ENCODE data around the gene LRRN2.
"Not testable (repeated sequence)": the region's sequence is repeated elsewhere in the genome, so short reads cannot be mapped to it uniquely, and the experiment has no call there.

LRRN2 gene

DNA sequence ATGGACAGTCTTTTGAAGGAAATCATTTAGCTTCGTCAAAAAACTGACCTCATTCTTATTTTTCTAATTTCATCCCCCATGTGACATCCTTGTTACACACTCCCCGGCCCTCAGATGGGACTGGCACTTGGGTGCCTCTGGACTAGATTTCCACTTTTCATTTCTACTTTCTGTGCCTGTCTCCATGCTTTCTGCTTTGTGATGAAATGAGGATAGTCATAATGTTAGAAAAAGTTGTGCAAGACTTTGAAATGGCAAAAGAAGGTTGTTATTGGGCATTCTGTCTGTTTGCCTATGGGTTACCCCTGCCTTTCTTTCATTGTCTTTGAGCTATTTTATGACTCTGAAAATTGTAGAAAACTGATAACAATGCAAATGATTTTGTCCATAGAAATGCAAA lies 114.4 kb downstream of the LRRN2 start:
- DNase-seq = no peak

DNA sequence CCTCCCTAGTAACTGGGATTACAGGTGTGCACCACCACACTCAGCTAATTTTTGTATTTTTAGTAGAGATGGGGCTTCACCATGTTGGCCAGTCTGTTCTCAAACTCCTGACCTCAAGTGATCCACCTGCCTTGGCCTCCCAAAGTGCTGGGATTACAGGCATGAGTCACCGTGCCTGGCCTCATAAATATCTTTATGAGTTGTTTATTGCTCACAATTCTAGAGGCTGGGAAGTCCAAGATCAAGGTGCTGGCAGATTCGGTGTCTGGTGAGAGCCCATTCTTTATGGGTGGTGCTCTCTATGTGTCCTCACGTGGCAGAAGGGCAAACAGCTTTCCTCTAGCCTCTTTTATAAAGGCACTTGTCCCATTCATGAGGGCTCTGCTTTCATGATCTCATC lies 115.5 kb downstream of the LRRN2 start:
- DNase-seq = not testable (repeated sequence)

DNA sequence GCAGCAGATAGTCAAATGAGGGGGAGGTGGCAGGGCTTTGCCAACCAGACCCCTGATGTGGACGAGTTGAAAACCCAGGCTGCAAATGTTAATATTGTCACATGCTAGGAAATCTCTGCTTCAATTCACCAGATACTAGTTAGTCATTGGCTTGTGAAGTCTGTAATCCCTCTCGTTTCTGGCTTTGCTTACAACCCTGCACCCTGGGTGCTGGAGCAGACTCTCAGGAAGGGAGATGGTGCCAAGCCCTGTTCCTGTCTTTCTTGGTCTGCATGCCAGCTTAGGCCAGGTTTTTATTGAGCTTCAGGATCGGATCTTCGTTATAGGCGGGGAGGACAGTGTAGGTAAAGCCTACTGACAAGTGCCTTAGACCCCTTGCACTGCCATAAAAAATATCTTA lies 116.1 kb downstream of the LRRN2 start:
- DNase-seq = no peak

DNA sequence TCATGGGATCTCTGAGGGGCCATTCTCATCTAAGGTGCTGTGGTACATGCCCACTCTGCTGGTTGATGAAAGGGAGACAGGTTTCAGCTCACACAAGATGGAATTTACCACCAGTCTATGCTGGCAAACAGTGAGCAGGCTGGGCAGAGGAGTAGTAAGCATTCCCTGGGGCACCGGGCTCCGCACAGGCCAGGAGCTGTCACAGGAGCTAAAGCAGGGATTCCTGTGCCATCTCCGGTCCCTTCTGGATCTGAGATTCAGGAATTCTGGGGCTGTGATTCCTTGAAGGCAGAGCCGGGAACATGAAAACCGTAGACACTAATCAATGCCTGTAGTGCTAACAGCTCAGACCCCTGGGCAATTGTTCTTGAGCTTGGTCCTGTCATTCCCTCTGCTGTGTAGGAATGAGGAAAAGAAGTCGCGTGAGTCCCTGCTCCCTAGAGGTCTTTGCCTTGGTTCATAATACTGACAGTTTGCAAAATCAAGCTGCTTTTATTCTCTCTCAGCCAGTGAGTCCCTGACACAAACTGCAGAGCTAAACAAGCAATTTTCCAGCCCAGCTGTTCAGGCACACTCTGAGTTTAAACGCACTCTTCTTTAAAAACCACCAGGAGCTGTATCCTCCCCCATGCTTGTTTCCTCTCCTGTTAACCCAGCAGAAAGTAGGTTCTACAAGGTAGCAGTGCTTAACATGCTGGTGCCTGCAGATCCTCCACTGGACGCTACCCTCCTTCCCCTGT lies 116.8 kb downstream of the LRRN2 start:
- no peak for DNase-seq

All from activated CD4-positive, alpha-beta T cell treated with anti-CD3 and anti-CD28 coated beads for 48 hours (primary cell).